ENCODE results near the gene TUBA4A.

The TUBA4A gene

DNA sequence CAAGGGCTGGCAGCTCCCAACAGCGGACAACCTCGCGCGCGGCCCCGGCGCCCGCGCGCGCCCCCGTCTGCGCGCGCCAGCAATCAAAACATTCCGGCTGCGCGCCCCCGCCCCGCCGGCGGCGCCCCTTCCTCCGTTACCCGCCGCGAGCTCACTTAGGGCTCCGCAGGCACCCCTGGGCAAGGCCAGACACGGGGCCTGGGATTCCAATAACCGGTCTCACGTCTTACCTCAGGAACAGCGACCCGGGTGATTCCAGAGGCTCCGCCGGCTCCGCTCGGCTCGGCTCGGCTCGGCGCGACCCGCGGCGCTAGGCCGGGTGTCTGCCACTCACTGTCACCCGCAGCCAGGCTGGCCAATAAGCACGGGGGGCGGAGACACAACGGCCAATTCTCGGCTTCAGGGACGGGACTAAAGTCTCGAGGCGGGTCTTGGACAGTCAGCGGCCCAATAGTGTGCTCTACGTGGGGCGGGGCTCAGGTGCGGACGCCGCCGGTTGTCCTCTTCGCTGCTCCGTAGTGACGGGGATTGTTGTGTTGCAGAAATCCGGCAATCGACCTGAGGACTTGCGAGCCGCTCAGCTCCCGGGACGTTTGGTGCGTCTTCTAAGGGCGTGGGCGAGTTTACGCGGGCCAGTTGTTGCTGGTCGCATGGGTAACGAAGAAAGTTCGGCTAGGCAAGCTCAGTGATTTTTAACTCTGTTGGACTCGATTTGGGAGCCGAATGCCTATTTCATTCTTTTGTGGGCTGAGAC lies 24.2 kb downstream of the TUBA4A start, which contains the start of the genes ANKZF1 and ATG9A:
Gene ANKZF1, plus strand, starts transcription at position 502 of the 754 bp plus-strand sequence. CDS start 452 bp downstream, outside the sequence.
Gene ATG9A, minus strand, starts transcription at position 332 of the 754 bp plus-strand sequence. CDS start 1,612 bp downstream, outside the sequence.
- peak within 1 kb of the TSS; percentile 68 for H3K4me3 ChIP-seq (ENCODE audit: low read length)

GRCh38 chr2:219228911-219229304 lies 24.8 kb downstream of the TUBA4A start:
- peak overlapping the region; percentile 68 for H3K4me3 ChIP-seq (ENCODE audit: low read length)
- DNase-seq (ENCODE audit: low read depth) = no peak
- no peak for TF ChIP-seq CTCF (conservative IDR thresholded peaks at IDR 0.05; ENCODE audit: low read length)

More for the DNA sequence above, 24.2 kb downstream of the TUBA4A start, which contains the start of the genes ANKZF1 and ATG9A:
- DNase-seq (ENCODE audit: low read depth) = peak; percentile 98
- TF ChIP-seq CTCF (conservative IDR thresholded peaks at IDR 0.05; ENCODE audit: low read length) = no peak

- TF ChIP-seq CTCF (conservative IDR thresholded peaks at IDR 0.05; ENCODE audit: low read length) = no peak
- no peak for DNase-seq (ENCODE audit: low read depth)
- peak overlapping the region; percentile 68 for H3K4me3 ChIP-seq (ENCODE audit: low read length)
Observed at GRCh38 chr2:219228041-219228910, 25.4 kb downstream of the TUBA4A start.

- TF ChIP-seq CTCF (conservative IDR thresholded peaks at IDR 0.05; ENCODE audit: low read length) = no peak
- no peak overlapping the region for H3K4me3 ChIP-seq (ENCODE audit: low read length)
- no peak for DNase-seq (ENCODE audit: low read depth)
Observed at GRCh38 chr2:219225350-219225749, 28.4 kb downstream of the TUBA4A start.

GRCh38 chr2:219223831-219224610 lies 29.7 kb downstream of the TUBA4A start:
- DNase-seq (ENCODE audit: low read depth) = no peak
- no peak for TF ChIP-seq CTCF (conservative IDR thresholded peaks at IDR 0.05; ENCODE audit: low read length)
- no peak overlapping the region for H3K4me3 ChIP-seq (ENCODE audit: low read length)

GRCh38 chr2:219221957-219222518 lies 31.7 kb downstream of the TUBA4A start:
- no peak for TF ChIP-seq CTCF (conservative IDR thresholded peaks at IDR 0.05; ENCODE audit: low read length)
- H3K4me3 ChIP-seq (ENCODE audit: low read length) = no peak overlapping the region
- no peak for DNase-seq (ENCODE audit: low read depth)
